PFSK-1 (cell line): Measurements from ENCODE around the gene MAPT.

Source experiments
- FOXP2 ChIP-seq: optimal IDR thresholded peaks from 2 replicates; pipeline ENCODE3; 2011; ENCODE audit warnings: borderline replicate concordance, control low read depth, inconsistent platforms; ENCODE audit not compliant: insufficient read depth; ENCODE audit errors: extremely low read length, extremely low read depth
- POLR2AphosphoS5 ChIP-seq: IDR thresholded peaks from 2 replicates; pipeline ENCODE4 v1.6.1; 2012; ENCODE audit warnings: low read depth, mild to moderate bottlenecking, control low read depth, low read length, moderate library complexity
- SIN3A ChIP-seq: IDR thresholded peaks from 2 replicates; pipeline ENCODE4 v1.6.1; 2012; ENCODE audit warnings: mild to moderate bottlenecking, low read length, moderate library complexity, borderline replicate concordance; ENCODE audit not compliant: insufficient read depth
- TAF1 ChIP-seq: IDR thresholded peaks from 2 replicates; pipeline ENCODE4 v1.6.1; 2012; ENCODE audit warnings: low read length, control low read depth, borderline replicate concordance; ENCODE audit not compliant: insufficient read depth
- TF ChIP-seq, protein P1 (sequence below), 2 experiments: IDR thresholded peaks; 2 replicates each; pipeline versions ENCODE4 v1.6.1 to v1.8.0; 2011 to 2012; ENCODE audit warnings: low read depth in 2 of 2, low read length in 2 of 2, control low read depth in 1 of 2, inconsistent platforms in 1 of 2, mild to moderate bottlenecking in 1 of 2, moderate library complexity in 1 of 2; ENCODE audit not compliant: insufficient read depth in 1 of 2

DNA sequence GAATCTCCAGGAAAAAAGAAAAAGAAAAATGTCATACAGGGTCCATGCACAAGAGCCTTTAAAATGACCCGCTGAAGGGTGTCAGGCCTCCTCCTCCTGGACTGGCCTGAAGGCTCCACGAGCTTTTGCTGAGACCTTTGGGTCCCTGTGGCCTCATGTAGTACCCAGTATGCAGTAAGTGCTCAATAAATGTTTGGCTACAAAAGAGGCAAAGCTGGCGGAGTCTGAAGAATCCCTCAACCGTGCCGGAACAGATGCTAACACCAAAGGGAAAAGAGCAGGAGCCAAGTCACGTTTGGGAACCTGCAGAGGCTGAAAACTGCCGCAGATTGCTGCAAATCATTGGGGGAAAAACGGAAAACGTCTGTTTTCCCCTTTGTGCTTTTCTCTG lies 105.5 kb downstream of the MAPT start:
- no peak for TF ChIP-seq POLR2AphosphoS5
- no peak for TF ChIP-seq SIN3A
- TF ChIP-seq, protein P1, sequence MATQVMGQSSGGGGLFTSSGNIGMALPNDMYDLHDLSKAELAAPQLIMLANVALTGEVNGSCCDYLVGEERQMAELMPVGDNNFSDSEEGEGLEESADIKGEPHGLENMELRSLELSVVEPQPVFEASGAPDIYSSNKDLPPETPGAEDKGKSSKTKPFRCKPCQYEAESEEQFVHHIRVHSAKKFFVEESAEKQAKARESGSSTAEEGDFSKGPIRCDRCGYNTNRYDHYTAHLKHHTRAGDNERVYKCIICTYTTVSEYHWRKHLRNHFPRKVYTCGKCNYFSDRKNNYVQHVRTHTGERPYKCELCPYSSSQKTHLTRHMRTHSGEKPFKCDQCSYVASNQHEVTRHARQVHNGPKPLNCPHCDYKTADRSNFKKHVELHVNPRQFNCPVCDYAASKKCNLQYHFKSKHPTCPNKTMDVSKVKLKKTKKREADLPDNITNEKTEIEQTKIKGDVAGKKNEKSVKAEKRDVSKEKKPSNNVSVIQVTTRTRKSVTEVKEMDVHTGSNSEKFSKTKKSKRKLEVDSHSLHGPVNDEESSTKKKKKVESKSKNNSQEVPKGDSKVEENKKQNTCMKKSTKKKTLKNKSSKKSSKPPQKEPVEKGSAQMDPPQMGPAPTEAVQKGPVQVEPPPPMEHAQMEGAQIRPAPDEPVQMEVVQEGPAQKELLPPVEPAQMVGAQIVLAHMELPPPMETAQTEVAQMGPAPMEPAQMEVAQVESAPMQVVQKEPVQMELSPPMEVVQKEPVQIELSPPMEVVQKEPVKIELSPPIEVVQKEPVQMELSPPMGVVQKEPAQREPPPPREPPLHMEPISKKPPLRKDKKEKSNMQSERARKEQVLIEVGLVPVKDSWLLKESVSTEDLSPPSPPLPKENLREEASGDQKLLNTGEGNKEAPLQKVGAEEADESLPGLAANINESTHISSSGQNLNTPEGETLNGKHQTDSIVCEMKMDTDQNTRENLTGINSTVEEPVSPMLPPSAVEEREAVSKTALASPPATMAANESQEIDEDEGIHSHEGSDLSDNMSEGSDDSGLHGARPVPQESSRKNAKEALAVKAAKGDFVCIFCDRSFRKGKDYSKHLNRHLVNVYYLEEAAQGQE (IDR thresholded peaks at IDR 0.05; ENCODE audit: insufficient read depth in 1 of 2, low read depth in 2 of 2, low read length in 2 of 2): no peak
- no peak for TF ChIP-seq TAF1
- TF ChIP-seq FOXP2: no peak
